A673 (cell line): ENCODE results near the gene PTGDR. TPM values are rescaled to one million over a fixed set of nuclear protein-coding genes. Genes with fewer than 3 reads are reported as not detected.

ENCODE experiments used
- BruUV-seq: library from RNA; stranded (reverse); fragments of 400-500 nt; replicated peaks from 2 replicates; lab custom pipeline; 2021; lab: Mats Ljungman, UMichigan
- CTCF ChIA-PET: fragments of 300-600 bp; sonication (Branson Sonifier 250); formaldehyde crosslinking; loops from one replicate; lab custom pipeline; 2022; ENCODE audit warnings: antibody characterized with exemption; lab: Charles Lee
- POLR2A ChIA-PET: fragments of 300-600 bp; sonication (Branson Sonifier 250); formaldehyde crosslinking; loops from one replicate; lab custom pipeline; 2022; ENCODE audit warnings: antibody characterized with exemption; ENCODE audit not compliant: low non-redundant PET; lab: Charles Lee
- DNase-seq: peaks from one replicate; pipeline ENCODE4 v3.0.0-alpha.2; 2015; ENCODE audit warnings: low spot score
- H3K27ac ChIP-seq: fragments of 200-600 bp; sonication (generic); 2 replicates; pipeline ENCODE4 v1.5.1; 2016; ENCODE audit warnings: mixed run types, low read depth, mild to moderate bottlenecking, mixed read lengths, antibody characterized with exemption, low read length; ENCODE audit not compliant: poor library complexity, severe bottlenecking
- H3K27me3 ChIP-seq: fragments of 200-600 bp; sonication (generic); replicated peaks from 2 replicates; pipeline ENCODE4 v1.6.1; 2017; ENCODE audit warnings: mixed run types, low read depth, mild to moderate bottlenecking, mixed read lengths, antibody characterized with exemption, low read length; ENCODE audit not compliant: insufficient read depth, poor library complexity
- H3K36me3 ChIP-seq: fragments of 200-600 bp; sonication (generic); 2 replicates; pipeline ENCODE4 v1.6.1; 2016; ENCODE audit warnings: mixed run types, mild to moderate bottlenecking, mixed read lengths, antibody characterized with exemption, low read length; ENCODE audit not compliant: insufficient read depth, poor library complexity, severe bottlenecking
- H3K4me1 ChIP-seq: fragments of 200-600 bp; sonication (generic); 2 replicates; pipeline ENCODE4 v1.6.1; 2017; ENCODE audit warnings: mixed run types, mild to moderate bottlenecking, mixed read lengths, antibody characterized with exemption, low read length; ENCODE audit not compliant: insufficient read depth, poor library complexity, severe bottlenecking
- H3K4me3 ChIP-seq: fragments of 200-600 bp; sonication (generic); 2 replicates; pipeline ENCODE4 v1.5.1; 2016; ENCODE audit warnings: low read depth, mixed run types, mild to moderate bottlenecking, mixed read lengths, low read length; ENCODE audit not compliant: poor library complexity, severe bottlenecking
- H3K9me3 ChIP-seq: fragments of 200-600 bp; sonication (generic); 2 replicates; pipeline ENCODE4 v1.6.1; 2016; ENCODE audit warnings: mixed run types, low read depth, mild to moderate bottlenecking, mixed read lengths, antibody characterized with exemption, low read length; ENCODE audit not compliant: poor library complexity, severe bottlenecking
- EZH2 ChIP-seq: fragments of 200-600 bp; sonication (generic); IDR thresholded peaks from 2 replicates; pipeline ENCODE4 v1.6.1; 2017; ENCODE audit warnings: borderline replicate concordance, low read depth, mild to moderate bottlenecking, mixed read lengths, antibody characterized with exemption, low read length; ENCODE audit not compliant: poor library complexity, severe bottlenecking
- intact Hi-C: fragments of 100-400 bp; cut with micrococcal nuclease; formaldehyde crosslinking; loops from one replicate; pipeline ENCODE4 v1.10.0; 2022; ENCODE audit not compliant: unreplicated experiment
- total RNA-seq: library from RNA; stranded (reverse); gene quantifications from 2 replicates; pipeline ENCODE4 v1.2.3, GENCODE V29; 2021
- TF ChIP-seq, protein P1 (sequence below): fragments of 300-800, 200-600 bp; sonication (generic); conservative IDR thresholded peaks from 2 replicates; pipeline ENCODE4 v1.5.1; 2017; ENCODE audit warnings: low read depth, mild to moderate bottlenecking, antibody characterized with exemption, low read length, moderate library complexity, mixed read lengths

The PTGDR gene
- total RNA-seq, 1 experiment from 2014 or later = not detected

DNA sequence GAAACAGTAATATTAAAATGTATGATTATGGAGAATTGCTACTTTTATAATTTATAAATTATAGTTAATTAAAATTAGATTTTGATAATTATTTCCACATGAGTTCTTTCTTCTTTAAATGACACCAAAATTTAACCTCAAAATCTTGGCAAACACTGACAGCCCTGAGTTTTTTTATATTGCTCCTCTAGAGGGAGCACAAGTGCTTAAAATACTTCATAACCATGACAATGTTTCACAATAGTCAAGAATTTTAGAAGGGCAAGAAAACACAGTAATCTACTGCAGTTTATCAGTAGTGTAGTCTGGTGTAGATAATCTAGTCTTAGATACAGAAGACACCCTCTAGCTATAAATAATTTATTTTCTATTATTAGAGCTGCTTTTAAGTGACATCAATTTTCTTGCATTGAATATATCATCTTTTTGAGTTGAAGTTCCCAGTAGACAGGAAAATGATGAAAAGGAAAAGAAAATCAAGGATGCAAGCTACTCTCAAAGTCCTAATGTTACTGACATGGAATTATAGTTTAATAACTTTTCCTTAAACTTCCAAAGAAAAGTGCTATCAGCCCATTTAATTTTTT is 32.3 kb downstream of the PTGDR start:
- DNase-seq = peak; percentile 64
- POLR2A ChIA-PET = no interaction called here

DNA sequence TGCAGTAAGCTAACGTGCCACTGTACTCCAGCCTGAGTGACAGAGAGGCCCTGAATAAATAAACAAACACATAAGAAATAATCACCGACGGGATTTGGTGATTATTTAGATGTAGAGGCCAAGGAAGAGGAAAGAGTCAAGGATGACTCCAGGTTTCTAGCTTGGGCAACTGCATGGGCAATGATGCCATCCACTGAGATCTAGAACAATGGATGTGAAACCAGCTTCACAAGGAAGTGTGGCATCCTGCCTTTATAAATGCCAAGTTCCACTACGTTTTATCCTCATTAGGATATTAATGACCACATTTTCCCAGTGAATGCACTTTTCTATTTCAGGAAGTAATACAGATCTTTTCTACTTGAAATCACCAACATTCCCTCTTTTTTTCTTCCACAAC is 35.7 kb downstream of the PTGDR start:
- no peak overlapping the region for H3K27ac ChIP-seq
- POLR2A ChIA-PET = no interaction called here
- intact Hi-C loops = loop anchor here (10.0 kb wide), 3 partner anchors 512 to 1002 kb away; no protein-coding TSS in a partner anchor
- H3K27me3 ChIP-seq = peaks cover 15% of the 10 kb centered on the region
- CTCF ChIA-PET = no interaction called here
- no peak overlapping the region for H3K4me3 ChIP-seq
- TF ChIP-seq, protein P1, sequence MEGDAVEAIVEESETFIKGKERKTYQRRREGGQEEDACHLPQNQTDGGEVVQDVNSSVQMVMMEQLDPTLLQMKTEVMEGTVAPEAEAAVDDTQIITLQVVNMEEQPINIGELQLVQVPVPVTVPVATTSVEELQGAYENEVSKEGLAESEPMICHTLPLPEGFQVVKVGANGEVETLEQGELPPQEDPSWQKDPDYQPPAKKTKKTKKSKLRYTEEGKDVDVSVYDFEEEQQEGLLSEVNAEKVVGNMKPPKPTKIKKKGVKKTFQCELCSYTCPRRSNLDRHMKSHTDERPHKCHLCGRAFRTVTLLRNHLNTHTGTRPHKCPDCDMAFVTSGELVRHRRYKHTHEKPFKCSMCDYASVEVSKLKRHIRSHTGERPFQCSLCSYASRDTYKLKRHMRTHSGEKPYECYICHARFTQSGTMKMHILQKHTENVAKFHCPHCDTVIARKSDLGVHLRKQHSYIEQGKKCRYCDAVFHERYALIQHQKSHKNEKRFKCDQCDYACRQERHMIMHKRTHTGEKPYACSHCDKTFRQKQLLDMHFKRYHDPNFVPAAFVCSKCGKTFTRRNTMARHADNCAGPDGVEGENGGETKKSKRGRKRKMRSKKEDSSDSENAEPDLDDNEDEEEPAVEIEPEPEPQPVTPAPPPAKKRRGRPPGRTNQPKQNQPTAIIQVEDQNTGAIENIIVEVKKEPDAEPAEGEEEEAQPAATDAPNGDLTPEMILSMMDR = no peak
- no peak for TF ChIP-seq EZH2
- no TSS peak for BruUV-seq
- no peak for DNase-seq
- H3K9me3 ChIP-seq = no peaks in the 10 kb centered on the region
- H3K36me3 ChIP-seq = no peaks in the 10 kb centered on the region
- H3K4me1 ChIP-seq = no peaks in the 10 kb centered on the region

More for the DNA sequence above, 32.3 kb downstream of the PTGDR start:
- CTCF ChIA-PET = no interaction called here
- no peaks in the 10 kb centered on the region for H3K36me3 ChIP-seq
- no peak for TF ChIP-seq EZH2
- TF ChIP-seq, protein P1 = peak; percentile 76
- no TSS peak for BruUV-seq
- H3K27me3 ChIP-seq = peaks cover 7% of the 10 kb centered on the region
- H3K4me3 ChIP-seq = no peak overlapping the region
- H3K4me1 ChIP-seq = no peaks in the 10 kb centered on the region
- no peaks in the 10 kb centered on the region for H3K9me3 ChIP-seq
- no peak overlapping the region for H3K27ac ChIP-seq
- intact Hi-C loops = loop anchor here (2.0 to 10.0 kb wide), 4 partner anchors 173 to 1005 kb away; no protein-coding TSS in a partner anchor

GRCh38 chr14:52304248-52304904 is 36.9 kb downstream of the PTGDR start:
- Histone ChIP-seq H3K4me3 (no peak overlapping the region), H3K9me3 (no peaks in the 10 kb centered on the region), H3K27me3 (peaks cover 15% of the 10 kb centered on the region), H3K36me3 (no peaks in the 10 kb centered on the region), H3K27ac (no peak overlapping the region), H3K4me1 (no peaks in the 10 kb centered on the region)
- CTCF ChIA-PET = no interaction called here
- POLR2A ChIA-PET = no interaction called here
- DNase-seq = no peak
- BruUV-seq = no TSS peak
- no peak for TF ChIP-seq EZH2
- TF ChIP-seq, protein P1 = no peak
- intact Hi-C loops = loop anchor here (10.0 kb wide), 3 partner anchors 510 to 1000 kb away; no protein-coding TSS in a partner anchor
